H9 (cell line): ENCODE measurements around the gene INTS12. TPM values are rescaled to one million over a fixed set of nuclear protein-coding genes. Genes with fewer than 3 reads are reported as not detected.

Source experiments
- DNase-seq: peaks from one replicate; pipeline ENCODE4 v3.0.0-alpha.2; 2017
- H2AFZ ChIP-seq: one replicate; pipeline ENCODE4 v1.6.1; 2013; ENCODE audit warnings: mild to moderate bottlenecking, low read length, control low read depth, moderate library complexity
- H2AK5ac ChIP-seq: 2 replicates; pipeline ENCODE4 v1.6.1; 2013; ENCODE audit warnings: low read length, control low read depth, mixed read lengths; ENCODE audit not compliant: insufficient read length
- H2BK120ac ChIP-seq: one replicate; pipeline ENCODE4 v1.6.1; 2013; ENCODE audit warnings: low read depth, mild to moderate bottlenecking, low read length, control low read depth, inconsistent platforms; ENCODE audit not compliant: poor library complexity, severe bottlenecking
- H2BK12ac ChIP-seq: 2 replicates; pipeline ENCODE4 v1.6.1; 2013; ENCODE audit warnings: low read length, control low read depth, mixed read lengths, low read depth; ENCODE audit not compliant: insufficient read length
- H2BK15ac ChIP-seq: 2 replicates; pipeline ENCODE4 v1.6.1; 2013; ENCODE audit warnings: low read depth, low read length, control low read depth
- H2BK20ac ChIP-seq: one replicate; pipeline ENCODE4 v1.6.1; 2013; ENCODE audit warnings: low read depth, mild to moderate bottlenecking, low read length, control low read depth, inconsistent platforms; ENCODE audit not compliant: poor library complexity, severe bottlenecking
- H2BK5ac ChIP-seq: 2 replicates; pipeline ENCODE4 v1.6.1; 2013; ENCODE audit warnings: low read length, control low read depth, mixed read lengths; ENCODE audit not compliant: insufficient read length
- H3K14ac ChIP-seq: 2 replicates; pipeline ENCODE4 v1.6.1; 2013; ENCODE audit warnings: low read length, control low read depth; ENCODE audit not compliant: insufficient read depth
- H3K18ac ChIP-seq: 2 replicates; pipeline ENCODE4 v1.6.1; 2013; ENCODE audit warnings: low read depth, mild to moderate bottlenecking, mixed read lengths, low read length, control low read depth; ENCODE audit not compliant: insufficient read length
- H3K23ac ChIP-seq: 2 replicates; pipeline ENCODE4 v1.6.1; 2013; ENCODE audit warnings: low read length, control low read depth, mixed read lengths, low read depth; ENCODE audit not compliant: insufficient read length
- H3K23me2 ChIP-seq: 2 replicates; pipeline ENCODE4 v1.6.1; 2013; ENCODE audit warnings: low read depth, mild to moderate bottlenecking, mixed read lengths, low read length, control low read depth; ENCODE audit not compliant: insufficient read length, poor library complexity, severe bottlenecking
- H3K27ac ChIP-seq: 2 replicates; pipeline ENCODE4 v1.5.1; 2013; ENCODE audit warnings: low read length, control low read depth, mixed read lengths, low read depth; ENCODE audit not compliant: insufficient read length
- H3K27me3 ChIP-seq: 2 replicates; pipeline ENCODE4 v1.6.1; 2013; ENCODE audit warnings: low read length, control low read depth, inconsistent platforms; ENCODE audit not compliant: insufficient read depth
- H3K4ac ChIP-seq: 2 replicates; pipeline ENCODE4 v1.6.1; 2013; ENCODE audit warnings: low read depth, mild to moderate bottlenecking, control low read depth, inconsistent platforms, low read length, moderate library complexity
- H3K4me1 ChIP-seq: 2 replicates; pipeline ENCODE4 v1.6.1; 2013; ENCODE audit warnings: low read length, control low read depth, inconsistent platforms; ENCODE audit not compliant: insufficient read depth
- H3K4me2 ChIP-seq: 2 replicates; pipeline ENCODE4 v1.6.1; 2013; ENCODE audit warnings: low read length, control low read depth, mixed read lengths; ENCODE audit not compliant: insufficient read length, insufficient read depth
- H3K56ac ChIP-seq: 2 replicates; pipeline ENCODE4 v1.6.1; 2013; ENCODE audit warnings: low read depth, mild to moderate bottlenecking, mixed read lengths, low read length, control low read depth; ENCODE audit not compliant: insufficient read length
- H3K79me1 ChIP-seq: 2 replicates; pipeline ENCODE4 v1.6.1; 2013; ENCODE audit warnings: low read depth, mild to moderate bottlenecking, moderate library complexity, low read length, control low read depth, inconsistent platforms; ENCODE audit not compliant: insufficient read depth, poor library complexity, severe bottlenecking
- H3K79me2 ChIP-seq: 2 replicates; pipeline ENCODE4 v1.6.1; 2013; ENCODE audit warnings: low read length, control low read depth, inconsistent platforms; ENCODE audit not compliant: insufficient read depth
- H3K9ac ChIP-seq: 2 replicates; pipeline ENCODE4 v1.6.1; 2013; ENCODE audit warnings: low read length, control low read depth, mixed read lengths; ENCODE audit not compliant: insufficient read length; ENCODE audit errors: extremely low read depth
- H3K9me3 ChIP-seq: one replicate; pipeline ENCODE4 v1.6.1; 2013; ENCODE audit warnings: low read depth, low read length, inconsistent platforms; ENCODE audit not compliant: control insufficient read depth
- H3T11ph ChIP-seq: one replicate; pipeline ENCODE4 v1.6.1; 2013; ENCODE audit warnings: mild to moderate bottlenecking, low read length, control low read depth, inconsistent platforms
- H4K20me1 ChIP-seq: one replicate; pipeline ENCODE4 v1.6.1; 2013; ENCODE audit not compliant: control insufficient read depth, insufficient read length, insufficient read depth
- H4K5ac ChIP-seq: 2 replicates; pipeline ENCODE4 v1.6.1; 2013; ENCODE audit warnings: low read depth, mild to moderate bottlenecking, mixed read lengths, low read length, control low read depth; ENCODE audit not compliant: insufficient read length
- H4K8ac ChIP-seq: replicated peaks from 2 replicates; pipeline ENCODE4 v1.6.1; 2013; ENCODE audit warnings: low read length, control low read depth, mixed read lengths, low read depth; ENCODE audit not compliant: insufficient read length
- H4K91ac ChIP-seq: 2 replicates; pipeline ENCODE4 v1.6.1; 2013; ENCODE audit warnings: low read depth, mild to moderate bottlenecking, moderate library complexity, mixed read lengths, low read length, control low read depth; ENCODE audit not compliant: insufficient read length
- H3K27ac Mint-ChIP-seq, 3 experiments: 2 replicates in 2 of 3; 3 replicates in 1 of 3; pipeline ENCODE4 v1.8.0; 2020 to 2021; ENCODE audit warnings: mixed read lengths in 3 of 3, mild to moderate bottlenecking in 1 of 3, moderate library complexity in 1 of 3
- H3K27me3 Mint-ChIP-seq: 2 replicates; pipeline ENCODE4 v1.8.0; 2021; ENCODE audit warnings: low read depth, mild to moderate bottlenecking, moderate library complexity, mixed read lengths
- H3K36me3 Mint-ChIP-seq, 3 experiments: 2 replicates in 2 of 3; 3 replicates in 1 of 3; pipeline ENCODE4 v1.8.0; 2020 to 2021; ENCODE audit warnings: low read depth in 3 of 3, mixed read lengths in 3 of 3; ENCODE audit not compliant: insufficient read depth in 1 of 3
- H3K4me1 Mint-ChIP-seq, 2 experiments: 2 replicates each; pipeline ENCODE4 v1.8.0; 2020; ENCODE audit warnings: mixed read lengths in 2 of 2
- H3K4me3 Mint-ChIP-seq, 2 experiments: 2 replicates in 1 of 2; 3 replicates in 1 of 2; pipeline ENCODE4 v1.8.0; 2020 to 2021; ENCODE audit warnings: mild to moderate bottlenecking in 2 of 2, mixed read lengths in 2 of 2, moderate library complexity in 1 of 2
- H3K9me3 Mint-ChIP-seq, 2 experiments: 2 replicates in 1 of 2; 3 replicates in 1 of 2; pipeline ENCODE4 v1.8.0; 2020; ENCODE audit warnings: mild to moderate bottlenecking in 2 of 2, mixed read lengths in 2 of 2, moderate library complexity in 1 of 2
- WGBS: extraction: QIAGEN DNeasy Blood & Tissue Kit; methylation state at CpG from one replicate; pipeline ENCODE4 v1.1.7; 2013; ENCODE audit warnings: missing lambda C conversion rate, low lambda C conversion rate, mixed read lengths; ENCODE audit not compliant: insufficient read length; ENCODE audit errors: extremely low coverage; 5-methylcytosine and 5-hydroxymethylcytosine counted together
- long read RNA-seq: library from polyadenylated mRNA; unstranded; transcript quantifications from one replicate; pipeline ENCODE4 v2.0.0, GENCODE V29; 2020
- total RNA-seq: library from RNA; stranded (reverse); gene quantifications from 2 replicates; pipeline ENCODE4 v1.2.1, GENCODE V29; 2021
- TF ChIP-seq, protein P1 (sequence below): fragments of 200-600 bp; sonication (generic); conservative IDR thresholded peaks from 3 replicates; pipeline ENCODE4 v1.8.0; 2021; ENCODE audit warnings: antibody characterized with exemption, mild to moderate bottlenecking

Gene INTS12, protein sequence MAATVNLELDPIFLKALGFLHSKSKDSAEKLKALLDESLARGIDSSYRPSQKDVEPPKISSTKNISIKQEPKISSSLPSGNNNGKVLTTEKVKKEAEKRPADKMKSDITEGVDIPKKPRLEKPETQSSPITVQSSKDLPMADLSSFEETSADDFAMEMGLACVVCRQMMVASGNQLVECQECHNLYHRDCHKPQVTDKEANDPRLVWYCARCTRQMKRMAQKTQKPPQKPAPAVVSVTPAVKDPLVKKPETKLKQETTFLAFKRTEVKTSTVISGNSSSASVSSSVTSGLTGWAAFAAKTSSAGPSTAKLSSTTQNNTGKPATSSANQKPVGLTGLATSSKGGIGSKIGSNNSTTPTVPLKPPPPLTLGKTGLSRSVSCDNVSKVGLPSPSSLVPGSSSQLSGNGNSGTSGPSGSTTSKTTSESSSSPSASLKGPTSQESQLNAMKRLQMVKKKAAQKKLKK
- 14.5 and 15.6 TPM in 2 replicates for total RNA-seq
- long read RNA-seq, transcript INTS12-201 (8 exons, 1,710 nt): minor isoform, 15 of 105 reads
- long read RNA-seq, transcript INTS12-206 (7 exons, 1,975 nt): major isoform, 57 of 105 reads
- long read RNA-seq, partial matches to known transcripts: 5 of 105 reads
- long read RNA-seq, other reads (novel, unspliced or antisense): 28 of 105 reads

DNA sequence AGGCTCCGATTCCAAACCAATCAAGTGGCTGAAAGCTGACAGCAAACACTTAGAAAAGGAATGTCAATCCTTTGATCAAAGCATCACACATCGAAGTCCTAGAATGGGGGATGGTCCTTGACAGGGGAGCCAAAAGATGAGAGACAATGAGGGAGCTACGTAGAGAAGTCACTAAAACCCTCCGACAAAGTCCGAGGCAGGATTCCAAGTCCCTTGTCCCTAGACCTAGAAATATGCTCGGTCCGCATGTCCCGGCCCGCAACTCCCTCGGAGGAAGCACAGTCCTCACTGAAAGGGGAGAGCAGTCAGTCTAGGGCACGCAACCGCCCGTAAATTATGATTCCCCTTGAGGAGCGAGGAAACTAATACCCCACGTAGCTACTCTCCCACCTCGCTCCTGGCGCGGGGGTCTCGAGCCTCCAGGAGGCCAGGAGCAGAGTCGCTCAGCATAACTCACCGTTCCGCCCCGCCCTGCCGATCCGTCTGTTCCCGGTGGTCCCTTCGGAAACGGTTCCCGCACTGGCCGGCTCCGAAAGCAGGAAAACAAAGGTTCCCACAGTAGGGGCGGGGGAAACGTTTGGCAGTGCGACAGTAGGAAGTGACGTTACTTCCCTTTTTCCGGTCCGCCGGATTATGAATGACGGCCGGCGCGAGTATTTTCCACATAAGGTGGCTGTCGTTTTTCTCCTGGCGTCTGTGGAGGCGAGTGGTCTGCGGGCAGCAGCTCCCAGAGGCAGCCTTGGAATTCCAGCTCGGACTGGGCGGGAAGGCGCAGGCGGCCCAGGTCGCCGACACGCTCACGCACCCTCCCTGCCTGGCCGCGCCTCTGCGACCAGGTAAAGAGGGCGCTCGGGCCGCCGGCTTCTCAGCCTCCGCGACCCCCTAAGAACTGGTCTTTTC, at the start of gene INTS12, which contains the start of gene GSTCD:
Gene INTS12 (minus strand): TSS at position 509 of the 900 bp plus-strand sequence. CDS start 8,684 bp downstream, outside the sequence.
Gene GSTCD (plus strand): TSS at position 604 of the 900 bp plus-strand sequence. CDS start 8,830 bp downstream, outside the sequence.
- TF ChIP-seq, protein P1, sequence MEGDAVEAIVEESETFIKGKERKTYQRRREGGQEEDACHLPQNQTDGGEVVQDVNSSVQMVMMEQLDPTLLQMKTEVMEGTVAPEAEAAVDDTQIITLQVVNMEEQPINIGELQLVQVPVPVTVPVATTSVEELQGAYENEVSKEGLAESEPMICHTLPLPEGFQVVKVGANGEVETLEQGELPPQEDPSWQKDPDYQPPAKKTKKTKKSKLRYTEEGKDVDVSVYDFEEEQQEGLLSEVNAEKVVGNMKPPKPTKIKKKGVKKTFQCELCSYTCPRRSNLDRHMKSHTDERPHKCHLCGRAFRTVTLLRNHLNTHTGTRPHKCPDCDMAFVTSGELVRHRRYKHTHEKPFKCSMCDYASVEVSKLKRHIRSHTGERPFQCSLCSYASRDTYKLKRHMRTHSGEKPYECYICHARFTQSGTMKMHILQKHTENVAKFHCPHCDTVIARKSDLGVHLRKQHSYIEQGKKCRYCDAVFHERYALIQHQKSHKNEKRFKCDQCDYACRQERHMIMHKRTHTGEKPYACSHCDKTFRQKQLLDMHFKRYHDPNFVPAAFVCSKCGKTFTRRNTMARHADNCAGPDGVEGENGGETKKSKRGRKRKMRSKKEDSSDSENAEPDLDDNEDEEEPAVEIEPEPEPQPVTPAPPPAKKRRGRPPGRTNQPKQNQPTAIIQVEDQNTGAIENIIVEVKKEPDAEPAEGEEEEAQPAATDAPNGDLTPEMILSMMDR: no peak
- DNase-seq: peak; percentile 92
- H2BK5ac ChIP-seq: no peak within 1 kb of the TSS
- peak within 1 kb of the TSS; percentile 26 for H3K27ac ChIP-seq
- Mint-ChIP-seq H3K4me3 (peak within 1 kb of the TSS; percentile 97), H3K4me1 (peaks cover 10% of the 10 kb centered on the region in 2 experiments), H3K27ac (peak within 1 kb of the TSS; percentile 95 to 98 (median 96)), H3K9me3 (no peaks in the 10 kb centered on the region; a peak in 1 of 5 replicates), H3K36me3 (peaks cover 0 to 1% (median 0%) of the 10 kb centered on the region in 3 experiments; a peak in 2 of 7 replicates), H3K27me3 (no peaks in the 10 kb centered on the region)
- no peak within 1 kb of the TSS for H3K56ac ChIP-seq
- WGBS: no CpG with 5 or more reads among the region's 63 CpGs
- H3K27me3 ChIP-seq: no peaks in the 10 kb centered on the region
- peak within 1 kb of the TSS; percentile 63 for H2AFZ ChIP-seq
- no peak within 1 kb of the TSS for H3K23ac ChIP-seq
- H3K18ac ChIP-seq: peak within 1 kb of the TSS; percentile 96
- no peaks in the 10 kb centered on the region for H3K4me1 ChIP-seq
- H3K4me2 ChIP-seq: peak within 1 kb of the TSS; percentile 94
- no peaks in the 10 kb centered on the region for H4K20me1 ChIP-seq
- H3K23me2 ChIP-seq: peaks cover 7% of the 10 kb centered on the region
- no peak within 1 kb of the TSS; the same call in 1 of the 2 replicates for H3K4ac ChIP-seq
- no peak within 1 kb of the TSS for H4K91ac ChIP-seq
- no peaks in the 10 kb centered on the region for H3K79me1 ChIP-seq
- no peak within 1 kb of the TSS for H3T11ph ChIP-seq
- no peaks in the 10 kb centered on the region for H3K9me3 ChIP-seq
- no peak within 1 kb of the TSS for H2BK12ac ChIP-seq
- H4K5ac ChIP-seq: peak within 1 kb of the TSS; percentile 29
- no peak within 1 kb of the TSS for H2AK5ac ChIP-seq
- no peak within 1 kb of the TSS for H4K8ac ChIP-seq
- H2BK15ac ChIP-seq: no peak within 1 kb of the TSS
- H2BK20ac ChIP-seq: no peak within 1 kb of the TSS
- H3K79me2 ChIP-seq: no peaks in the 10 kb centered on the region; the same call in 1 of the 2 replicates
- H2BK120ac ChIP-seq: no peak within 1 kb of the TSS
- peak within 1 kb of the TSS; percentile 96 for H3K14ac ChIP-seq
- peak within 1 kb of the TSS; percentile 90 for H3K9ac ChIP-seq
